Skeletal muscle cell (primary cell): ENCODE results near the gene ST3GAL2.

Experiments
- DNase-seq: peaks from one replicate; pipeline ENCODE4 v3.0.0-alpha.2; 2010; ENCODE audit warnings: low read depth
- H3K4me3 ChIP-seq: 2 replicates; pipeline ENCODE4 v1.5.1; 2011; ENCODE audit warnings: low read depth, mild to moderate bottlenecking, control low read depth, low read length, moderate library complexity

ST3GAL2 gene

GRCh38 chr16:70438969-70439862 lies at the start of gene ST3GAL2:
Gene ST3GAL2 (minus strand): TSS chr16:70439100. CDS start chr16:70398530, 40,570 bp downstream.
- peak within 1 kb of the TSS; percentile 90 for H3K4me3 ChIP-seq

GRCh38 chr16:70484867-70485266 lies 46.0 kb upstream of the ST3GAL2 start:
- DNase-seq, result no peak

More at GRCh38 chr16:70438969-70439862, at the start of gene ST3GAL2:
- DNase-seq, result peak; percentile 80

DNA sequence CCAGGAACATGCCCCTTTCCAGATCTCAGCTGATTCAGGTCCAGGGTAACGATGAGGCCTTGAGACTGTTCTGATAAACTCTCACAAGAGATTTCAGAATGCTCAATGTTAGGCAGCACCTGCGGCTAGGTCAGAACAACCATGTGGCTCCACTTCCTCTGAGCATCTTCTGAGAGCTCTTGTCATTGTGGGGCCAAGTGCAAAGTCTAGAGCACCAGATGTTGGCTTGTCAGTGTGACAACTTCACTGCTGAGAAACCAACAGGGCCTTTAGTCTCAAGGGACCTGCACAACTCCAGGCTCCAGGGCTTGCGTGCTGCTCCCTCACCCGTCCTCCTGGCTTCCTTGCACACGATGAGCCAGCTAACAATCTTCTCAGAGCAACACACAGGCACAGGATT lies 44.5 kb upstream of the ST3GAL2 start:
- DNase-seq, result no peak
- no peak overlapping the region for H3K4me3 ChIP-seq

More at GRCh38 chr16:70484867-70485266, 46.0 kb upstream of the ST3GAL2 start:
- no peak overlapping the region for H3K4me3 ChIP-seq

DNA sequence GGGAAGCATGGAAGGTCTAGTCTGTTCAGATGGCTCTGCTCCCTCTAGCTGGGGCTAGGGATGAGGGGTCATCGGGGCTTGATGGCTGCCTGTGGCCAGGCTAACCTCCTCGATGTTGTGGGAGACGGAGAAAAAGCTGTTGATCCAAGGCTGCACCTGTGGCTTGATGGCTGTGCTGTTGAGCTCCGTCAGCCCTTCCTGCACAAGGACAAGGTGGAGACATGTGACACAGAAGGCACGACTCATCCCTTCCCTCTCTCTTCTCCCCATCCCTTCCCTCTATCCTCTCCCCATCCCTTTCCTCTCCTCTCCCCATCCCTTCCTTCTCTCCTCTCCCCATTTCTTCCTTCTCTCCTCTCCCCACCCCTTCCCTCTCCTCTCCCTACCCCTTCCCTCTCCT lies 43.7 kb upstream of the ST3GAL2 start:
- H3K4me3 ChIP-seq, result no peak overlapping the region
- no peak for DNase-seq

- no peak for DNase-seq
- H3K4me3 ChIP-seq, result no peak overlapping the region
These were observed 43.1 kb upstream of the ST3GAL2 start for GRCh38 chr16:70481929-70482536.

DNA sequence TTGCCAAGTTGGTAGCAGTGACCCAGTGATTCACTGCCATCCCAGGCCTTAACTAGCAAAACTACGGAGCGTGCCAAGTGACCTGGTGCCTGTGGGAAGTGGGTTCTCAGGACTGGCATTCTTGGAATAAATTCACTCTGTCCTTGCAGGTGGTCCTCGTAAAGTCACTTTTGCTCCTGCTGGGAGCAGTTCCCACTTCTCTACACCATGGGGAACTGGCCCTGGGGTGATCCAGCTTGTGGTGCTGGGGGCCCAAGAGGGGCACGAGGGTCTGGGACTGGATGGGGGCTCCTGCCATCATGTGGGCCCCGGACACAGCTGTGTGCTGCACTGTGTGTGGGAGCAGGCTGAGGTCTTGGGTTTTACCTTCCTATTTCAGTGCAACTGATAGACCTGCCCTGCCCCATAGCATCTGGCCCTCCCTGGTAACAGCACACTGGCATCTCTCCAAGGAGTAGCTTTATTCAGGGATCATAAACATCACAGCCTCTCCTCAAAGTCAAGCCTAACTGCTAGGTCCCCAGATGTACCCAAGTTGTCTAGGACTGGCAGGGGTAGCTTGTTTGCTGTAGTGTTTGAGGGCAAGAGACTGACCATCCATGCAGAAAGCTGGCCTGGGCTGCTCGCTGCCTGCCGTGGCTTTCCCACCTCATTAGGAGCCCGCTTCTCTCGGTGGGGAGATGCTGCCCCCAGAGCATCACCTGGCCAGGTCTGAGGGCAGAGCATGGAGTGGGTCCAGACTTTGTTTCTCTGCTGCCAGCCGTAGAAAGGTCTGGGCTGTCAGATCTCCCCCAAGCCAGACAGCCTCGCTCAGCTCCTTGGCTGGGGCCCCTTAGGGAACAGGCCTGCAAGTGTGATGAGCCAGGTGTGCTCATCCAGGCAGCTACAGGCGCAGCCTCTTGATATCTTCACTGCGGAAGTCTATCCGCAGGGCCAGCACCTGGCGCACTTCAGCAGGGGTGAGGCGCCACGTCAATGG lies 41.5 kb upstream of the ST3GAL2 start:
- DNase-seq, result no peak
- H3K4me3 ChIP-seq, result no peak overlapping the region

DNA sequence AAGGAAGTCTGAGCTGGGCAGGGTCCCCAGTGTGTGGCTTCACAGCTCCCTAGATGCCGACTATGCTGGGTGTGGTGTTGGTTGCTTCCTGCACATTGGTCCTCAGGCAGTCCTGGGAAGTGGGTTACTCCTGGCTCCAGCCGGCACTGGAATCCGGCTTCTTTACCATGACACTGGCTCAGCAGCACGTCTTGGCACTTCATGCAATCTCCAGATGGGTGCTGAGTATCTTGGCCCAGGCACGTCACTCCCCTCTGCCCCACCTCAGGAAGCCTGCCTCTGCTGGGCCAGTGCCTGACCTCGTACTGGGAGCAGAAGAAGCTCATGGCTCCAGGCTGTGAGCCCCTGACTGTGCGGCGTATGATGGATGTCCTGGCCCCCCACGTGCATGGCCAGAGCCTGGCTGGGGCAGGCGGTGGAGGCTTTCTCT lies 40.0 kb upstream of the ST3GAL2 start:
- no peak overlapping the region for H3K4me3 ChIP-seq
- DNase-seq, result no peak

DNA sequence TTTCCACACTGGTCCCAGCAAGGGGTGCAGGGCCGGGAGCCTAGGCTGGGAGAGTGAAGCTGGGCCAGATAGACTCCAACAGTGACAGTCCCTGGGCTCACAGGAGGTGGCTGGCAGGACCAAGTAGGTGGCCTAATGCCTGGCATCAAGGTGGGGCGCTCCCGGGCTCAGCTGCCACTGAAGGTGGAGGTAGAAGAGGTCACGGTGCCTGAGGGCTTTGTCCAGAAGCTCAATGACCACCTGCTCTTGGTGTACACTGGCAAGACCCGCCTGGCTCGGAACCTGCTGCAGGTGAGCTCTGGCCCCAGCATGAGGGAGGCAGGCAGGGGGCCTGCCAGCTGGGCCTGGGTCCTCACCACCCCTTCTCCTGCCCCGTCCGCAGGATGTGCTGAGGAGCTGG lies 39.3 kb upstream of the ST3GAL2 start:
- H3K4me3 ChIP-seq, result no peak overlapping the region
- no peak for DNase-seq

- DNase-seq, result peak; percentile 35
- no peak overlapping the region for H3K4me3 ChIP-seq
These were observed 37.5 kb upstream of the ST3GAL2 start for GRCh38 chr16:70476272-70477020.

DNA sequence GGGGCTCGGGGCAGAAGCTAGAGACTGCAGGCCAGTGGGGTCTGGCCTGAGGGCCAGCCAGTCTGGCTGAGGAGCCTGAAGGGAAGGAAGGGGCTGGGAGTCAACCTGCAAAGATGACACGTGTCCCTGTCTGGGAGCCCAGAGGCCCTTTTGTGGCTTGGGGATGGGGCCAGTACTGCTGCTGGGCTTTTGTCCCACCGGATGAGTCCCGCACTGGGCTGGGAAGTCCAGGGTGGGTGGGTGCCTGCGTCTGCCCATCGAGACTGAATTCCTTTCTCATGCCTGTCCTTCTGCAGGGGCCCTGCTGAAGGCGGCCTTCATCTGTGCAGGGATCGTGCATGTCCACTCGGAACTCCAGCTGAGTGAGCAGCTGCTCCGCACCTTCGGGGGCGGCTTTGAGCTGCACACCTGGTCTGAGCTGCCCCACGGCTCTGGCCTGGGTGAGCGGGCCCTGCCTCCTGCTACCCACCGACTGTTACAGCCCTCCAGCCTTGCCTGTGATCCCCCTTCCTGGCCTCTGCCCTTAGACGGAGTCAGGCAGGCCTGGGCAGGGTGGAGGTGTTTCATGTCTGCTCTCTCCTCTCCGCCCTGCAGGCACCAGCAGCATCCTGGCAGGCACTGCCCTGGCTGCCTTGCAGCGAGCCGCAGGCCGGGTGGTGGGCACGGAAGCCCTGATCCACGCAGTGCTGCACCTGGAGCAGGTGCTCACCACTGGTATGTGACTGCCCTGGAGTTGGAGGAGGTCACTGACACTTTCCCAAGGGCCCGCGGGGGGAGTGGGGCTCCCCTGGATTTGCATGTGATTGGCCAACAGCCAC lies 36.4 kb upstream of the ST3GAL2 start:
- no peak for DNase-seq
- no peak overlapping the region for H3K4me3 ChIP-seq

- H3K4me3 ChIP-seq, result no peak overlapping the region
- DNase-seq, result no peak
These were observed 35.6 kb upstream of the ST3GAL2 start for GRCh38 chr16:70474320-70475053.

- DNase-seq, result no peak
- H3K4me3 ChIP-seq, result no peak overlapping the region
These were observed 34.8 kb upstream of the ST3GAL2 start for GRCh38 chr16:70473446-70474319.

DNA sequence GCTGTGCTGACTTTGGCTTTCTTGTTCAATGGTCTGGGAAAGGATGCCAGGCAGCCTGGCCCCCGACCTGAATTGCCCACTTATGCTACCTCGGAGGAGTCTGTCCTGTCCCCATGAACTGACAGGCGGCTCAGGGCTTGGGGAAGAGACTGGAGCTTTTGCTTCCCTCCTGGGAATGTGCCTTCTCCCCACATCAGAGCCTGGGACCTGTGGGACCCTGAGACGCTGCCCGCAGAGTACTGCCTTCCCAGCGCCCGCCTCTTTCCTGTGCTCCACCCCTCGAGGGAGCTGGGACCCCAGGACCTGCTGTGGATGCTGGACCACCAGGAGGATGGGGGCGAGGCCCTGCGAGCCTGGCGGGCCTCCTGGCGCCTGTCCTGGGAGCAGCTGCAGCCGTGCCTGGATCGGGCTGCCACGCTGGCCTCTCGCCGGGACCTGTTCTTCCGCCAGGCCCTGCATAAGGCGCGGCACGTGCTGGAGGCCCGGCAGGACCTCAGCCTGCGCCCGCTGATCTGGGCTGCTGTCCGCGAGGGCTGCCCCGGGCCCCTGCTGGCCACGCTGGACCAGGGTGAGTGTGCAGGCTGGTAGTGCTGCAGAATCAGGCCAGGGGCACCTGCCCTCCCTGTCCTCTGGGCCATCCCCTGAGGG lies 34.0 kb upstream of the ST3GAL2 start:
- no peak for DNase-seq
- H3K4me3 ChIP-seq, result no peak overlapping the region

DNA sequence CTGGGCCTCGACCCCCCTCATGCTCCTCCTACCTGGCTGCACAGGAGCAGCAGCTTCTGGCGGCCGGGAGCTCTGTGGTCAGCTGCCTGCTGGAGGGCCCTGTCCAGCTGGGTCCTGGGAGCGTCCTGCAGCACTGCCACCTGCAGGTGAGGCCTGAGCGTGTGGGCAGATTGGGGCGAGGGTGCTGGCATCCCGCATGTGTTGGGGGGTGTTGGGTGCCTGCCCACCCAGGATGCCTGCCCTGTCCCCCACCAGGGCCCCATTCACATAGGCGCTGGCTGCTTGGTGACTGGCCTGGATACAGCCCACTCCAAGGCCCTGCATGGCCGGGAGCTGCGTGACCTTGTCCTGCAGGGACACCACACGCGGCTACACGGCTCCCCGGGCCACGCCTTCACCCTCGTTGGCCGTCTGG lies 32.0 kb upstream of the ST3GAL2 start:
- H3K4me3 ChIP-seq, result no peak overlapping the region
- no peak for DNase-seq

DNA sequence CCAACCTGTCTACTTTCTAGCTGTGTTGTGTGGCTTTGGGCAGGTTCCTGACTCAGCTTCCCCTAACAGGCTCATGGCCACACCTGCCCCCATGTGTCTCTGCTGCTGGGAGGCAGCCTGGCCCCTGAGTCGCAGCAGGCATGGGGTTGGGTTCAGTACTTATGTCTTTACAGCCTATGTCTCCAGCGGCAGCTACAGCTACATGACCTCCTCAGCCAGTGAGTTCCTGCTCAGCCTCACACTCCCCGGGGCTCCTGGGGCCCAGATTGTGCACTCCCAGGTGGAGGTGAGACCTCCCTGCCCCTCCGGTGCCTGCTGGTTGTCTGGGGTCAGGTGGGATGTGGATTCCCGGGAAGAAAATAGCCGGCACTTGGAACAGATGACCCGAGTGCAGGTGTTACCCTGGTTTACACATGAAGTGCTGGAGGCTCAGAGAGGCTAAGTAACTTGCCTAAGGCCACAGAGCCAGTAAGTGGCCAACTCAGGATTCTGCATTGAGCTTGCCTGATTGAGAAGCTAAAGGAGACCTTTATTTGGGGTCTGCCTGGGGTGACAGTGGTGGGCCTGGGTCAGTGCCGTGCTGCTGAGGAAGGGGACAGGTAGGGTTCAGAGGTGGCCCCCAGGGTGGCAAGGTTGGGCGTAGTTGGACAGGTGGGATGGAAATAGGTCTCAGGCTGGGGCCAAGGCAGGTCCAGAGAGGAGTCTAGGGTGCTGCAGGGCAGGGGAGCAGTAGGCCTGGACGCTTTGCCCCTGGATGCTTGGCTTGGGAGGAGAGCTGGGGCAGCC lies 31.4 kb upstream of the ST3GAL2 start:
- no peak overlapping the region for H3K4me3 ChIP-seq
- no peak for DNase-seq
